HepG2 (cell line): ENCODE data around the gene SCYGR6. TPM values are rescaled to one million over a fixed set of nuclear protein-coding genes. Genes with fewer than 3 reads are reported as not detected.

ENCODE experiments used
- ARID4A ChIP-seq: sonication (generic); formaldehyde crosslinking; IDR thresholded peaks from 2 replicates; pipeline ENCODE4 v1.5.0; 2020; ENCODE audit warnings: mild to moderate bottlenecking, missing genetic modification reagents, borderline replicate concordance
- ARID5B ChIP-seq: IDR thresholded peaks from 2 replicates; pipeline ENCODE4 v1.4.0; 2020; ENCODE audit warnings: mild to moderate bottlenecking, missing genetic modification reagents
- CBX1 ChIP-seq: IDR thresholded peaks from one replicate; pipeline ENCODE4 v1.6.1; 2016; ENCODE audit warnings: antibody characterized with exemption, low read depth
- DNMT1 ChIP-seq: sonication (generic); formaldehyde crosslinking; IDR thresholded peaks from 2 replicates; pipeline ENCODE4 v1.5.1; 2020; ENCODE audit warnings: mild to moderate bottlenecking, missing genetic modification reagents
- ELF1 ChIP-seq: sonication (generic); formaldehyde crosslinking; IDR thresholded peaks from 2 replicates; pipeline ENCODE4 v1.4.0; 2020; ENCODE audit warnings: missing genetic modification reagents
- HOMEZ ChIP-seq: IDR thresholded peaks from 2 replicates; pipeline ENCODE4 v1.6.1; 2016; ENCODE audit warnings: low read depth
- MTA1 ChIP-seq: sonication (generic); formaldehyde crosslinking; IDR thresholded peaks from 2 replicates; pipeline ENCODE4 v1.4.0; 2020; ENCODE audit warnings: missing genetic modification reagents, mild to moderate bottlenecking, borderline replicate concordance
- MYPOP ChIP-seq: sonication (generic); formaldehyde crosslinking; IDR thresholded peaks from 2 replicates; pipeline ENCODE4 v1.8.1; 2023; ENCODE audit warnings: mild to moderate bottlenecking, moderate library complexity, missing genetic modification reagents
- NRL ChIP-seq: sonication (generic); formaldehyde crosslinking; IDR thresholded peaks from 2 replicates; pipeline ENCODE4 v1.5.0; 2020; ENCODE audit warnings: missing genetic modification reagents, mild to moderate bottlenecking, moderate library complexity, borderline replicate concordance
- SMAD9 ChIP-seq: sonication (generic); formaldehyde crosslinking; IDR thresholded peaks from 2 replicates; pipeline ENCODE4 v1.5.1; 2020; ENCODE audit warnings: mild to moderate bottlenecking, missing genetic modification reagents
- UBTF ChIP-seq: sonication (generic); formaldehyde crosslinking; IDR thresholded peaks from 2 replicates; pipeline ENCODE4 v1.4.0; 2020; ENCODE audit warnings: mild to moderate bottlenecking, missing genetic modification reagents
- ZNF431 ChIP-seq: sonication (generic); formaldehyde crosslinking; IDR thresholded peaks from 2 replicates; pipeline ENCODE4 v1.9.0; 2022; ENCODE audit warnings: missing genetic modification reagents, low read depth, mild to moderate bottlenecking, borderline replicate concordance
- ZNF878 ChIP-seq: sonication (generic); formaldehyde crosslinking; IDR thresholded peaks from 2 replicates; pipeline ENCODE4 v1.8.1; 2023; ENCODE audit warnings: mild to moderate bottlenecking, missing genetic modification reagents, moderate library complexity
- ZSCAN25 ChIP-seq: sonication (generic); formaldehyde crosslinking; IDR thresholded peaks from 2 replicates; pipeline ENCODE4 v1.8.0; 2022; ENCODE audit warnings: mild to moderate bottlenecking, missing genetic modification reagents
- polyA plus RNA-seq, 8 experiments: library from polyadenylated mRNA; depleted of rRNA in 3 of 8; stranded (reverse) in 7 of 8; unstranded in 1 of 8; fragments of >200 nt; fragmentation: Illumina TruSeq in 4 of 8; extraction: Trizol in 4 of 8; gene quantifications; 2 replicates each; pipeline versions ENCODE4 v1.2.1 to v1.2.3, GENCODE V29; 2011 to 2016; ENCODE audit warnings: low read depth in 4 of 8, missing spikeins in 1 of 8, mixed read lengths in 1 of 8; ENCODE audit not compliant: insufficient read depth in 1 of 8
- total RNA-seq, 5 experiments: library from RNA; depleted of rRNA; stranded (reverse); fragments of >200 nt; fragmentation: Illumina TruSeq; extraction: Trizol; gene quantifications; 2 replicates each; pipeline ENCODE4 v1.2.3, GENCODE V29; 2016; ENCODE audit warnings: low read depth in 1 of 5

SCYGR6 gene
- total and polyA plus RNA-seq, 2 of the 13 experiments (the other 11 are each of a cell fraction or from before 2014, with no cell fraction given) = not detected

- TF ChIP-seq ZSCAN25 (CRISPR knock-in tag) = no peak
- no peak for TF ChIP-seq ZNF878
- peak; percentile 98 for TF ChIP-seq MTA1 (CRISPR knock-in tag)
- no peak for TF ChIP-seq CBX1
- peak; percentile 60; the same call in 1 of the 2 replicates for TF ChIP-seq ARID4A (CRISPR knock-in tag)
- 0 out of 2 replicates have a peak, but pooled peaks have one; percentile 21 for TF ChIP-seq UBTF (CRISPR knock-in tag)
- TF ChIP-seq ZNF431 (CRISPR knock-in tag) = peak; percentile 87
- no peak for TF ChIP-seq MYPOP (CRISPR knock-in tag)
- TF ChIP-seq SMAD9 (CRISPR knock-in tag) = no peak
- TF ChIP-seq ARID5B = peak; percentile 87
- no peak for TF ChIP-seq DNMT1 (CRISPR knock-in tag)
- TF ChIP-seq HOMEZ = peak; percentile 66; the same call in 1 of the 2 replicates
- TF ChIP-seq NRL (CRISPR knock-in tag) = no peak
- TF ChIP-seq ELF1 = no peak
Observed at GRCh38 chr2:227706859-227707258, 17.7 kb downstream of the SCYGR6 start (continued).
